Gastroesophageal sphincter (tissue), 3 donors: ENCODE measurements around the gene C1R.

ENCODE experiments used
- CTCF ChIP-seq, 4 experiments: fragments of 200-600 bp in 2 of 4; fragments of 450-650 bp in 2 of 4; sonication (generic) in 1 of 4; IDR thresholded peaks; one replicate each; pipeline ENCODE4 v1.5.1; 2017 to 2019; ENCODE audit warnings: antibody characterized with exemption in 4 of 4, mild to moderate bottlenecking in 2 of 4, moderate library complexity in 2 of 4
- POLR2A ChIP-seq, 2 donors: fragments of 450-650 bp; IDR thresholded peaks; one replicate each; pipeline ENCODE4 v1.6.1; 2017; ENCODE audit warnings: antibody characterized with exemption in 2 of 2, mild to moderate bottlenecking in 2 of 2, moderate library complexity in 1 of 2

DNA sequence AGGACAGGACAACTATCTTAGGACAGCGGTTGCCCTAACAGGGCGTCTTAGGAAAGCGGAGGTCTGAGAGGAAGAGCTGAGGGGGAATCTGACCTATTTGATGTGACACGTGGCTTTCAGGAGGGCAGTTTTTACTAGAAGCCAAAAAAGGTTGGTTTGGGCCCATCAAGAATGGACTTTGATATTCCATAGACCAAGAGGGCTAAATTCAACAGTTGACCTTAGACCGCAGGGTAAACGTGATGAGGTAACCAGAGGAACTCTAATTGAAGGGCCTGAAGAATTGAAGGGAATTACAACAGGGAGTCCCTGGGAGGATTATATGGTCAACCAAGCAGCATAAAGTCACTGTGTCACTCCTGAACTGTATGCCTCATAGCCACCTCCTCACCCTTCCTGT lies 20.2 kb downstream of the C1R start:
- no peak for TF ChIP-seq CTCF (IDR thresholded peaks at IDR 0.05)
- no peak for TF ChIP-seq POLR2A (IDR thresholded peaks at IDR 0.05)
